GM18861 (cell line): ENCODE results near the gene WDR11.

Source experiments
- ATAC-seq: cut with Tn5 transposase; IDR thresholded peaks from one replicate; pipeline ENCODE4 v1.9.1; 2021; ENCODE audit not compliant: unreplicated experiment

Gene WDR11, protein sequence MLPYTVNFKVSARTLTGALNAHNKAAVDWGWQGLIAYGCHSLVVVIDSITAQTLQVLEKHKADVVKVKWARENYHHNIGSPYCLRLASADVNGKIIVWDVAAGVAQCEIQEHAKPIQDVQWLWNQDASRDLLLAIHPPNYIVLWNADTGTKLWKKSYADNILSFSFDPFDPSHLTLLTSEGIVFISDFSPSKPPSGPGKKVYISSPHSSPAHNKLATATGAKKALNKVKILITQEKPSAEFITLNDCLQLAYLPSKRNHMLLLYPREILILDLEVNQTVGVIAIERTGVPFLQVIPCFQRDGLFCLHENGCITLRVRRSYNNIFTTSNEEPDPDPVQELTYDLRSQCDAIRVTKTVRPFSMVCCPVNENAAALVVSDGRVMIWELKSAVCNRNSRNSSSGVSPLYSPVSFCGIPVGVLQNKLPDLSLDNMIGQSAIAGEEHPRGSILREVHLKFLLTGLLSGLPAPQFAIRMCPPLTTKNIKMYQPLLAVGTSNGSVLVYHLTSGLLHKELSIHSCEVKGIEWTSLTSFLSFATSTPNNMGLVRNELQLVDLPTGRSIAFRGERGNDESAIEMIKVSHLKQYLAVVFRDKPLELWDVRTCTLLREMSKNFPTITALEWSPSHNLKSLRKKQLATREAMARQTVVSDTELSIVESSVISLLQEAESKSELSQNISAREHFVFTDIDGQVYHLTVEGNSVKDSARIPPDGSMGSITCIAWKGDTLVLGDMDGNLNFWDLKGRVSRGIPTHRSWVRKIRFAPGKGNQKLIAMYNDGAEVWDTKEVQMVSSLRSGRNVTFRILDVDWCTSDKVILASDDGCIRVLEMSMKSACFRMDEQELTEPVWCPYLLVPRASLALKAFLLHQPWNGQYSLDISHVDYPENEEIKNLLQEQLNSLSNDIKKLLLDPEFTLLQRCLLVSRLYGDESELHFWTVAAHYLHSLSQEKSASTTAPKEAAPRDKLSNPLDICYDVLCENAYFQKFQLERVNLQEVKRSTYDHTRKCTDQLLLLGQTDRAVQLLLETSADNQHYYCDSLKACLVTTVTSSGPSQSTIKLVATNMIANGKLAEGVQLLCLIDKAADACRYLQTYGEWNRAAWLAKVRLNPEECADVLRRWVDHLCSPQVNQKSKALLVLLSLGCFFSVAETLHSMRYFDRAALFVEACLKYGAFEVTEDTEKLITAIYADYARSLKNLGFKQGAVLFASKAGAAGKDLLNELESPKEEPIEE

DNA sequence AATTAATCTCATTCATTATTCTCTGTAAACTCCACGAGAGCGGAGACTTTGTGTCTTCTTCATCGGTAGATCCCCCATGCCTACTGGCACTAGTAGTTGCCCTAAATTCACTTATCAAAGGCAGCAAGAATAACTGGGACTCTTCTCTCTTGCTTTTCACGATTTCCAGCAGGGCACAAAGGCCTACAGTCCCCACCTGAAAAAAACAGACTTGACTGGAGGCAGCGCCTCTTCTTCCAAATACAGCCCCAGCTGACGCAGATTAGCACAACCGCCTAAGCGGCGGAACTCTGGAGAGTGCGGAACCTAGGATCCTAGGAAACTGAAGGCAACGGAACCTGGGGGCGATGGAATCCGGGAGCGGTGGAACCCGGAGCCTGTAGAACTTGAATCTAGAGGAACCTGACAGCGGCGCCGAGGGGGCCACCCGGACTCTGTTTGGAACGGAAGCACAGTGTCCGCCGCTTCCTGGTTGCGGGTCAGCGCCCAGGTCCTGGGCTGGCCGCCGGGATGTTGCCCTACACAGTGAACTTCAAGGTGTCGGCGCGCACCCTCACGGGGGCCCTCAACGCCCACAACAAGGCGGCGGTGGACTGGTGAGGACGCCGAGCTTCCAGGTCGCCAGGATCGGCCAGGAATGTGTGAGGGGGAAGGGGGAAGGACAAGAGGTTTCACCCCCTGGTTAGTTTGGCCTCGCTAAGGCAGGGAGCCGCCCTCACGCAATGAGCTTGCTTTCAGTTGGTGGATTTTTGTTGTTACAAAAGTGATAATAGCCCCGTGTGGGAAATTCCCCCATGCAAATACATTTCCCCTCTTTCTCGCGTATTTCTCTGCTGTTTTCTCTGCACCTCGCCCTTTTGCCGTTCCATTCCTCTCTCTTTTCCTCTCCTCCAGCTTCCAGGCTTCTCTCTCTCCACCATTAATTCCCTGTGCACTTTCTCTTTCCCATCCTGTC is at the start of gene WDR11:
TSS of gene WDR11 (plus strand) at position 452 of the 955 bp plus-strand sequence. CDS start at position 511, 59 bp downstream.
- peak; percentile 93 for ATAC-seq

DNA sequence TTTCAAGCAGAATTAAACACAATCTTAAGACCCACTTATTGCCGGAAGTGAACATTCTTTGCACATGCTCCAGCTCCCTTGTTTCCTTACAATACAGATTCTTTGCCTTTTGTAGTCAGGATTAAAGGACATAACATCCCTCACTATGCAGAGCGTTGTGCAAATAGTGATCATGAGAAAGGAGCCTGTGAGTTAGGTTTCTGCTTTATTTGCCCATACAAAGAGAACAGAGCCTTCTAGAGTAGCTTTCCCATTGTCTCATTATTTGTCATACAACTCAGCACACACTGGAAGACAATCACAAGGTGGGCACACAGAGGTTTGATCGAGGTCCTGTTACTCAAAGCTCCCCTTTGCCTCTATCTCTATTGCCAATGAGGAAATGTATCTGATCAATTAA is 48.2 kb upstream of the WDR11 start:
- ATAC-seq: no peak

DNA sequence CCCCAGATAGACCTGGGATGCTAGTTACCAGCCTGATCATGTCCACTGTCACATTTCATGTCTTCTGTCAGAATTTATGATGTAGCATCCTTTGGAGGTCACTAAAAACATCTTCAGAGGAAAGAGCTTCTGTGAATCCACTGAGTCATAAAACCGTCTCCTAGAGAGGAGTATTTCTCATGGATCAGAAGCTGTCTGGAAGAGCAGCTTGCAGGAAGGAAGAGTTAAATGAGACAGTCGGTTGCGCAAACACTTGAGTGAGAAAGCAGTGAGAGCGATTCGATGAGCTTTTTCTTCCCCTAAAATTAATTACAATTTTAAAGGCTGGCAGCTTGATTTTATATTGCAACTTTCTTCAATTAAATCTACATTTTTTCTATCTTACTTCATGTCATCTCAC is 47.2 kb upstream of the WDR11 start:
- no peak for ATAC-seq

DNA sequence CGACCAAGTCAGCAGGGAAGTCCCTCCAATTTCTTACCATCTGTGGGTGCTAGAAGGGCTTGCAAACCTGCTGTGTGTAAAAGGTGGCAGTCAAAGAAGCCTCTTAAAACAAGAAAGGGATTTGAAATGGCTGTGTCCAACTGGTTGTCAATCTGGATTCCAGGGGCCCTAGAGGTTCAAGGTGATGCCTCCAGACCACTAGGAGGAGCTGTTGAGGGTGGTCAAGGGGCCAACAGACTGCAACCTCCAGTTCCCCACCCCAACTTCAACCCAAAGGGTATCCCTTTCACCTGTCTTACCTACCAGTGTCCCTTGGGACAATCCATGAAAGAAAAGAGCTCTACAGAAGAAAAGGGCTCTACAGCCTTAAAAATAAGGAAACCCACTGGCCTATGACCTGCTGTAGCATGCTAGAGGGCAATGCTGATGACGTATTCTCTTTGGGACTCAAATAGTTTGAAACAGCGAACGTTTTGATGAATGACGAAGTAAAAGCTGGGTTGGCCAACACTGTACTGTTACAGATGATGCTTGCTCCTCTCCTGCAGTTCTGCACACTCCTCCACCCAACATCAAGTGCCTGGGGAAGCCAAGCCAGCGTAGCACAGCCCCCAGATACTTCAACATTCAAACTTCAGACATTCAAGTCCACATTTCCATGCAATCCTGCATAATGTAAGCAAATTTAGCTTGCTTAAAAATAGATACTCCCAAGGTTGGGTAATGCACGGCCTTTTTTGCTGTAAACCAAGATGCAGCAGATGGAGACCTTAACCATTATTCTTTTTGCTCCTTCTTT is 45.9 kb upstream of the WDR11 start:
- ATAC-seq: no peak

DNA sequence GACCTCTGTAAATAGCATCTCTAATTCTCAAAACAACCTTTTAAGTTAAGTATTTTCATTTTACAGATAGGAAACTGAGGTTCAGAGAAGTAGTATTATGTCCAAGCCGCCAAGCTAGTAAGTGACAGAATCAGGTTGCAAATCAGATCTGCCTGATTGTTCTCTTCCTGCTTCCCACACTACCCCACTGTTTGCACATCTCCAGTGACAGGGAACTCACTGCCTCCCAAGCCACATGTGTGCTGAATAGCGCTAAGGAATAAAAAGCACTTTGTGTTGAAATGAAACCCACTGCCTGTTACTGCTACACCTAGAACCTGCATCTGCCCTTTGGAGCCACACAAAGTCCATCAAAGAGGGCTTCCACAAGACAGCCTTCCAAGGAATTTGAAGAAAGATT is 45.1 kb upstream of the WDR11 start:
- no peak for ATAC-seq

DNA sequence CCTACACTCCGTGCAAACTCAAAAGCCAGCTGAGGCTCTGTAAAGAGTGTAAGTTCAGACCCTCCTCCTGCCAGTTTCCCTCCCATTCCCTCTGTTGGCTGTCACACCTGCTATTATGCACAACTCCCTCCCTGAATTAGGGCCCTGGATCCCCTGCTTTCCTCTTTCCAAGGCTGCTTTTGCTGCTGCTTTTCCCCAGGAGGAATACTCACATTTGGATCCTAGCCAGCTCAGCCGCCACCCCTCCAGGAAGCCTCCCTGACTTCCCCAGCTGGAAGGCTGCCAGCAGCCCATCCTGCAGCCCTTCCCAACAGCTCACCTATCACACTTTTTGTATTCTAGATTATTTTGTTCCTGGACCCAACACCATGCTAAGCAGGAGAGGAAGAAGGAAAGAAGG is 40.9 kb upstream of the WDR11 start:
- no peak for ATAC-seq

DNA sequence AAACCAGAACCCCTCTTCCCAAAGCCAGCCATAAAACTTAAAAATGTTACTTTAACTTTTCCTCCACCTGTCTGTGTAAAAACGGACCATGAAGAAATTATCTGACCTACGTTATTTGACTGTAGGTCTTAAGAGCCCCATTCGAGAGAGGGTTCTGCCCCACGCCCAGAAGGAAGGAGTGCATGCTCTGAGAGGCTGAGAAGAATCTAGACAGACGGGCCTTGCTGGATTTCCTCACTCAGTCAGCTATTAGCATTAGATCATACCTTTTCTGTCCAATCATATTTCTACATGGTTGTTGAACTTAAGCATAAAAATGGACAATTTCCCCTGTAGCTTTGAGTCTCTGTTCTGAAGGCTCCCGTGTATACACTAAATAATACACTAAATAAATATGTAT is 38.1 kb upstream of the WDR11 start:
- no peak for ATAC-seq

DNA sequence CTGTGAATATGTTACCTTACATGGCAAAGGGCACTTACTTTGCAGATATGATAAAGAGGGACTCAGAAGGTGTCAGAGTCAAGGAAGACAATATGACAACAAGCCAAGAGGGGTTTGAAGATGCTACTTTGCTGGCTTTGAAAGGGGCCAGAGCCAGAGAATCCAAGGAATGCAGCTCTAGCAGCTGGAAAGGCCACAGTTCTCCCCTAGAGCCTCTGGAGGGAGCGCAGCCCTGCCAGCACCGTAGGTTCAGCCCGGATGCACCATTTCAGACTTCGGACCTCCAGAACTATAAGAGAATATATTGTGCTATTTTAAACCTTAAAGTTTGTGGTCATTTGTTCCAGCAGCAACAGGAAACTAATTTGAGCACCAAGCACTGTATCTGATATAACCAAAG is 32.9 kb upstream of the WDR11 start:
- no peak for ATAC-seq

DNA sequence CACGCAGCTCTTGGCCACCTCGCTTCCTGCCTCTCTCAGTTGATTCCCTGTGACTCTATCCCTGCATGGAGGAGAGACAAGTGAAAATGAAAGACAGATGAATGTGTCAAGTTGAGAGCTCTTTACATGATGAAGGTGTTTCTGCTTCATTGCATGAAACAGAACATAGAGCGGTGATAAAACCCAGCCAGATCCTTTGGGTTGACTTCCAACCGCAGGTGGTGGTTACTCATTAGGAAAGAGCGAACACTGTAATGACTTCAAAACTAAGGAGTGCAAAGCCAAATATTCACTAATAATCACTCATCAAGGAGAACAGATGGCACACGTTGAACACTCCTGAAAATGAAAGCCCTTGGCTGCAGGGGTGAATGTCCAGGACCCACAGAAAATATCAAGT is 31.8 kb upstream of the WDR11 start:
- no peak for ATAC-seq

DNA sequence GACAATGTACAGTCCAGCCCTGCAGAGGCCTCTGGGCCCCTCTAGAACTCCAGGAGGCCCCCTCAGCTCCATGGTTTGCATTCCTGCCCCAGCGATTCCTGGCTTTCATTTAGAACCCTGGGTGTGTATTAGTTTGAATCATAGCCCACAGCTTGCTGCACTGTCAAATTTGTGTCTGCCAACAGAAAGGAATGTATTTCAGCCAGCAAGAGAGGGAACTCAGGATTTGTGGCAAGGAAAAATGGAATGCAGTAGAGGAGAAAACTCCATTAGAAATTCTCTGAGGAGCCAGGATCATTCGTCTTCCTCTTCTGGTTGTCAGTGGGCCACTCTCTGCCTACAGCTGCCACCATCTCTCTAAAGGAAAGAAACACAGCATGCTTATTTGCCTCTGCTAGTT is 27.9 kb upstream of the WDR11 start:
- no peak for ATAC-seq

DNA sequence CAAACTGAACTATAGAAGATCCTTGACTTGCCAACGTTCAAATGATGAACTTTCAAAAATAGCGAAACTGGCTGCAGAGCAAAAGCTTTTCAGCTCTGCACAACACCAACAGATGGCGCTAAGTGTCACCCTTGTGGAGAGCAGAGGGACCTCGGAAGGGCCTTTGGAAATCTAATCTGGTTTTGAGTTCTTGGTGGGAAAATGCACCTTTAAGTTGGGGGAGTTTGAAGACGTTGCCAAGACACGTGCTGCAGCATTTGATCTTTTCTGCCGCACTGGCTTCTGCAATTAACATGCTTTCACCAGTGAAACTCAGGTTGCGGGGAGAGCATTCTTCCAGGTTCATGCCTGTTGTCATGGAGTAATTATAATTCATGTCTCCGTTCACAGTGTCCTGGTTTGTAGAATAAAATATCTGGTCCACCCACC is 26.3 kb upstream of the WDR11 start:
- ATAC-seq: no peak

DNA sequence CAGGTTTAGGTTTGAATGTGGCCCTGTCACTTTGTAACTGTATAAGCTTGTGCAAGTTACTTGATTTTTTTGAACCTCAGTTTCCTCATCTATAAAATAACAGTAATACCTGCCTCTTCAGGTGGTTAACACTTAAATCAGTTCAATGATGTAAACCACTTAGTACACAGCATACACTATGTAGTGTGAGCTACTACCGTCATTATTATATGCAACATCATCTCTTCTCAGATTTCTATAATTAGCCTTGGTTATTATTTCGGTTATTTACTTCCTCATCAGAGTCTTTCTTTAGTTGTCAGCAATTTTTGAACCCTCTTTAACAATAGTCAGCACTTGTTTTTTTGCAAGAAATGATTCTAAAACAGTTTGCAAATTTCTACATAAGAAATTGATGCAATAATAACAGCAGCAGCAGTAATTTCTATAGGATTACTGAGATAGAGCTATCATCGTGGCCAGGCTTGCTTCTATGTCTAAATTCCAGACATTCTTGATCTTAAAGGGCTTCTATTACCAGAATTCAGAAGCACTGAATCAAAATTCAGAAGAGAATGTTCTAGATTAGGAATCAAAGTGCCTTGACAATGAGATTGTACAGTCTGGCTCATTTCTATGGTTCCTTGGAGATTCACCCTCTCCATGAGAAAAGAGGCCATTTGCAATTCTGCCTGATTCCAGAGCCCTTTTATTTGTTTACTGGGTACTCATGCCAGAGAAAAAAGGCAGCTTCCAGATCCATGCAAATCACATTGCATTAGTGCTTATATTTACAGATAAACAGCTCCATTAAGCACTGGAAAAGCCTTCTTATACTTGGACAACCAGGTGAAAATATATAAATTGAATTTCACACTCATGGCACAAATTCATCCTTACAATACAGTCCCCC is 25.0 kb upstream of the WDR11 start:
- ATAC-seq: no peak

DNA sequence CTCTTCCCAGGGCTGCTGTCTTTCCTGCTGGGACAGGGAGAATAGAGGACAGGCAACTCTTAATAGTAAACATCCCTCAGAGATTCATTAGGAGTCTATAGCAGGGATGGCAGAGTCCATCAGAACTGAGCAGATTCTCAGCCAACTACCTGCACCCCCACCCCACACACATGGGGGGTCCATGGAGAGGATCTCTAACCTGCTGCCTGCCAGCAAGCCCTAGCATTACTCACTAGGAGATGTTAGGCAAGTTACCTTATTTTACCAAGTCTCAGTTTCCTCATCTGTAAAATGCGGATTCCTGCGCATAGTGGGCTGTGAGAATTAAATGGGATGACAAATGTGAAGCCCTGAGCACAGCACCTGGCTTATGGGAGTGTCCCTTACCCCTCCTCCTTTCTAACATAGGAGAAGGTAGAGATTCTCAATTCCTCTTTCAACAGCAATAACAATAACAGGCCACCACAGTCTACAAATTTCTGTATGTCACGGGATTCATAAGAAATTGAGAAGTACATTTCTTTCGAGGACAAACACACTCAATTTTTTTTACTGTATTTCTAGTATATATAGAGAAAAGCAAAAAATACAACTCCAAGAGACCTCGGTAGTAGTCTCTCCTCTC is 23.8 kb upstream of the WDR11 start:
- peak; percentile 62 for ATAC-seq

DNA sequence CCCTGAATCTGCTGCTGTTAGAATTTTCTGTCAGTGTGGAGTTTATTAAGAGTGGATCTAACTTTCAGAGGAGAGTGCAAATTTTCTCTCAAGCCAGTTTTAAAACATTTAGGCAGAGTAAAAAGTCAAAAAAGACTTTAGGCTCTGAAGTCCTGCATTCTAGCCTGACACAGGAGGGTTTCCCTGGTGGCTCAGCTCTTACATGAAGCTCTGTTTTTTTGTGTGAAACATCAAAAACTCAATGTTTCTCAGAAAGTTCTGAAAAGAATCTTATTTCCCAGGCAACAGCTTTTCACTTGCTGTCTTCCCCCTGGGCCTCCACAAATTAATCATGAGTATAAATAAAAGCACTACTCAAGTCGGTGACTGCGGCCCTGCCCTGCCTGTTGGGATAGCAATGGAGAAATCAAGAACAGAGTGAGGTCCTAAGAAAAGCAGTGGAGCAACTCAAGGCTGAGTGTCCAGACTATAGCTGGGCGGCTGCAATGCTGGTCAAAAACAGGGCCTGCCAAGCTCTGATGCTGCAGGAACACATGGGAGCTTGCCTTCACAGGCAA is 22.3 kb upstream of the WDR11 start:
- no peak for ATAC-seq

DNA sequence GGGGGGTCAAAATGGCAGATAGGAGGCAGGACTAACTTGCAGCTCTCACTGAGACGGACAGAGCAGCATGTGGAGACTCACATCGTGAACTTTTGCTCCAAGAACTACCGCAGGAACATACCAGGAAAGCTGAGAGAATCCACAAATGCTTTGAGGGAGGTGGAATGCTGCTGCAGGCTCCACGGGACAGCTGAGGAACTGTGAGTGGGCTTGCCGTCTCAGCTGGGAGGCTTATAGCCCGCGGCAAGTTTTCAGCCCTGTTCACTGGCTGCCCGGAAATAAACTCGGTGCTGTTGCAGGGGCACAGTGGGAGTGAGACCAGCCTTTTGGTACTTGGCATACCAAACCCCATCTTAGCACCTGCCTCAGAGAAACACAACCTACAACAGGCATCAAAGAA is 19.1 kb upstream of the WDR11 start:
- ATAC-seq: no peak

DNA sequence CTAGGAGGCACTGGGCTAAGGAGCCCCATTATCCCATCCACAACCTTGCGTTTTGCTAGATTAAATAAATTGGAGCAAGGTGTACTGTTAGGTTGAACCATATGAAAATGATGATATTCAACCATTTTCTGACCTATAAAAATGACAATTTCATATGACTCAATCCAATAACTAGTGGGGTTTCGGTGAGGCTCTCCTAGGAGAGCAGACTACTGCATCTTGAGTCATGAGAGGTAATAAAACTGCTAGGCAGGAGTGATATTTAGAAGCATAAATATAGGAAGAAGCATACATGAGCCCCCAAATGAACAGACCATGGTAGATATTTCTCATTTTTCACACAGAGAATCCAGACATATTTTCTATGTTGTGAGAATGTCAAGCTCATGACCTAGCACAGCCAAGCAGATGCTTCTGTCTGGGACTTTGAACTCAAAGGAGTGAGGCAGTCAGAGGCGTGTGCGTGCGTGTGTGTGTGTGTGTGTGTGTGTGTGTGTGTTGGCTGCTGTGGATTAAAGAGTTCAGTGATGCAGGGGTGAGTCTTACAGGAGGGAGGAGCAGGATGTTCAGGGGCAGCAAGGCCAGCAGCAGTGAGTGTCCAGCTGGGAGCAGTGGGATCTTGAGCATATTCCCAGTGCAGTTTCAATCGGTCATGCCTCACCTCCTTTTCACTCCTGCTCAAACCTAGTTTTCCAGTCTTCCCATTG is 17.8 kb upstream of the WDR11 start:
- ATAC-seq: no peak

DNA sequence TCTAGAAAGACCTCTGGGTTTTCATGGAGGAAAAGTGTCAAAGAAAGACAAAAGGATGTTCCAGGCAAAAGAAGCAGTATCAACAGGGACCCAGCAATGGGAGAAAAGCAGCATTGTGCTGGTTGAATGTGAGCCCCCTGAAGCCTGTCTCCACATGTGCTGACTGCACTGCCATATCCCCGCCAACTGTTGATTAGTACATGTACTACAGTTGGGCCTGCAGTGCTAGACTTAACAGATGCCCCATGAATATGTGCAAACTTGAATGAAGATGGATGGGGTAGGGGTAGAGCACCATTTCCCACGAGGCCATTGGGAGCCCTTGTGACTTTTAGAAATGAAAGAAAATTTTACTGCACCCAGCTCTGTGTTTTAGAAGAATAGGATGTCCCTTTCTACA is 15.6 kb upstream of the WDR11 start:
- ATAC-seq: no peak
